SK-N-SH (cell line): ENCODE results near the gene CAPS. TPM values are rescaled to one million over a fixed set of nuclear protein-coding genes. Genes with fewer than 3 reads are reported as not detected.
A peak's percentile ranks its signal among the peaks of the same experiment; 100 is the strongest.

ENCODE experiments used
- CTCF ChIA-PET: fragments of 300-600, 350-600 bp; formaldehyde crosslinking; extraction: SDS; loops from one replicate; lab custom pipeline; 2021; lab: Yijun Ruan, JAX
- POLR2A ChIA-PET: fragments of 350-600 bp; sonication (Branson Sonifier 250); formaldehyde crosslinking; extraction: SDS; loops from one replicate; lab custom pipeline; 2020; ENCODE audit warnings: antibody characterized with exemption, inconsistent platforms; lab: Yijun Ruan, JAX
- DNase-seq: peaks from one replicate; pipeline ENCODE4 v3.0.0; 2012
- H2AFZ ChIP-seq: fragments of 200-600 bp; sonication (generic); 2 replicates; pipeline ENCODE4 v1.8.1; 2016; ENCODE audit warnings: antibody characterized with exemption, mild to moderate bottlenecking, low read depth
- H3F3A ChIP-seq: fragments of 200-600 bp; sonication (generic); replicated peaks from 2 replicates; pipeline ENCODE3; 2016; ENCODE audit warnings: antibody characterized with exemption, mild to moderate bottlenecking; ENCODE audit not compliant: insufficient read depth
- H3K27ac ChIP-seq, 2 experiments: fragments of 200-500 bp in 1 of 2; fragments of 200-600 bp in 1 of 2; sonication (Bioruptor generic) in 1 of 2; sonication (generic), shearing (Covaris generic) in 1 of 2; 2 replicates each; pipeline versions ENCODE4 v1.5.1 to v1.6.1; 2014 to 2016; ENCODE audit warnings: low read depth in 2 of 2, inconsistent platforms in 1 of 2, low read length in 1 of 2, mild to moderate bottlenecking in 1 of 2, mixed read lengths in 1 of 2
- H3K27me3 ChIP-seq: fragments of 200-600 bp; sonication (generic), shearing (Covaris generic); 2 replicates; pipeline ENCODE4 v1.6.1; 2016; ENCODE audit warnings: mixed run types; ENCODE audit not compliant: insufficient read depth
- H3K36me3 ChIP-seq, 2 experiments: fragments of 200-500 bp in 1 of 2; fragments of 200-600 bp in 1 of 2; sonication (Bioruptor generic) in 1 of 2; sonication (generic) in 1 of 2; replicated peaks in 1 of 2; 2 replicates each; pipeline versions ENCODE3 to v1.5.1; 2014 to 2016; ENCODE audit warnings: low read length in 1 of 2, mild to moderate bottlenecking in 1 of 2; ENCODE audit not compliant: insufficient read depth in 2 of 2, control insufficient read depth in 1 of 2
- H3K4me1 ChIP-seq, 2 experiments: fragments of 200-500 bp in 1 of 2; fragments of 200-600 bp in 1 of 2; sonication (Bioruptor generic) in 1 of 2; sonication (generic), shearing (Covaris generic) in 1 of 2; 2 replicates each; pipeline versions ENCODE4 v1.5.1 to v1.6.1; 2014 to 2016; ENCODE audit warnings: low read depth in 1 of 2, low read length in 1 of 2, mixed run types in 1 of 2; ENCODE audit not compliant: insufficient read depth in 2 of 2, control insufficient read depth in 1 of 2
- H3K4me2 ChIP-seq: fragments of 200-600 bp; sonication (generic), shearing (Covaris generic); 2 replicates; pipeline ENCODE4 v1.6.1; 2017; ENCODE audit warnings: mixed run types
- H3K4me3 ChIP-seq, 2 experiments: fragments of 200-500 bp in 1 of 2; fragments of 200-600 bp in 1 of 2; sonication (Bioruptor generic) in 1 of 2; sonication (generic), shearing (Covaris generic) in 1 of 2; 2 replicates each; pipeline versions ENCODE4 v1.5.1 to v1.8.1; 2014 to 2016; ENCODE audit warnings: low read depth in 2 of 2, inconsistent platforms in 1 of 2, low read length in 1 of 2, mild to moderate bottlenecking in 1 of 2, mixed read lengths in 1 of 2, moderate library complexity in 1 of 2
- H3K79me2 ChIP-seq: fragments of 200-600 bp; sonication (generic); 2 replicates; pipeline ENCODE4 v1.8.1; 2017; ENCODE audit warnings: mild to moderate bottlenecking; ENCODE audit not compliant: insufficient read depth
- H3K9ac ChIP-seq: fragments of 200-600 bp; sonication (generic); 2 replicates; pipeline ENCODE4 v1.6.1; 2017; ENCODE audit warnings: mixed run types
- H3K9me2 ChIP-seq: fragments of 200-600 bp; sonication (generic); 2 replicates; pipeline ENCODE4 v1.6.1; 2017; ENCODE audit warnings: mixed run types
- H3K9me3 ChIP-seq: fragments of 200-600 bp; sonication (generic); 2 replicates; pipeline ENCODE4 v1.6.1; 2017; ENCODE audit warnings: mixed run types, mild to moderate bottlenecking, moderate library complexity
- H4K20me1 ChIP-seq: fragments of 200-600 bp; sonication (generic); 2 replicates; pipeline ENCODE4 v1.6.1; 2017; ENCODE audit warnings: mild to moderate bottlenecking, mixed run types; ENCODE audit not compliant: insufficient read depth
- EZH2phosphoT487 ChIP-seq: fragments of 200-600 bp; sonication (generic); IDR thresholded peaks from 2 replicates; pipeline ENCODE4 v1.6.1; 2017; ENCODE audit warnings: low read depth, mixed run types, mild to moderate bottlenecking, antibody characterized with exemption, moderate library complexity, borderline replicate concordance
- FOXJ3 ChIP-seq: sonication (generic); formaldehyde crosslinking; IDR thresholded peaks from 2 replicates; pipeline ENCODE4 v1.5.1; 2020; ENCODE audit warnings: mild to moderate bottlenecking, missing genetic modification reagents
- MXI1 ChIP-seq: IDR thresholded peaks from 2 replicates; pipeline ENCODE4 v1.6.1; 2012; ENCODE audit warnings: mild to moderate bottlenecking, low read depth, low read length, improper control_type of control experiment
- POLR2AphosphoS5 ChIP-seq: IDR thresholded peaks from 2 replicates; pipeline ENCODE4 v1.6.1; 2012; ENCODE audit warnings: low read depth, low read length
- RFX5 ChIP-seq: IDR thresholded peaks from 2 replicates; pipeline ENCODE4 v1.6.1; 2012; ENCODE audit warnings: mild to moderate bottlenecking, improper control_type of control experiment, low read length
- SIN3A ChIP-seq: IDR thresholded peaks from 2 replicates; pipeline ENCODE4 v1.6.1; 2012; ENCODE audit warnings: low read depth, mild to moderate bottlenecking, low read length, moderate library complexity, borderline replicate concordance
- SMC3 ChIP-seq: IDR thresholded peaks from 2 replicates; pipeline ENCODE4 v1.6.1; 2012; ENCODE audit warnings: low read depth, low read length, improper control_type of control experiment
- TCF12 ChIP-seq: IDR thresholded peaks from 2 replicates; pipeline ENCODE4 v1.4.0; 2012
- WGBS: methylation state at CpG from one replicate; pipeline ENCODE4 v1.1.6; 2017; ENCODE audit warnings: low lambda C conversion rate; 5-methylcytosine and 5-hydroxymethylcytosine counted together
- polyA plus RNA-seq, 3 experiments: library from polyadenylated mRNA; depleted of rRNA; stranded (reverse); fragments of >200 nt; gene quantifications; 2 replicates each; pipeline ENCODE4 v1.2.3, GENCODE V29; 2012
- TF ChIP-seq, protein P1 (sequence below): IDR thresholded peaks from 2 replicates; pipeline ENCODE4 v1.4.0; 2012; ENCODE audit warnings: low read depth, borderline replicate concordance
- TF ChIP-seq, protein P2 (sequence below): fragments of 150-350 bp; IDR thresholded peaks from 2 replicates; pipeline ENCODE4 v1.6.1; 2016; ENCODE audit warnings: mild to moderate bottlenecking, low read depth, low read length
- TF ChIP-seq, protein P3 (sequence below): IDR thresholded peaks from 2 replicates; pipeline ENCODE4 v1.6.1; 2012; ENCODE audit warnings: mild to moderate bottlenecking, low read depth, low read length, moderate library complexity

Gene CAPS
- polyA plus RNA-seq, 1 of the 3 experiments (the other 2 are of a cell fraction) = 13.4 TPM

DNA sequence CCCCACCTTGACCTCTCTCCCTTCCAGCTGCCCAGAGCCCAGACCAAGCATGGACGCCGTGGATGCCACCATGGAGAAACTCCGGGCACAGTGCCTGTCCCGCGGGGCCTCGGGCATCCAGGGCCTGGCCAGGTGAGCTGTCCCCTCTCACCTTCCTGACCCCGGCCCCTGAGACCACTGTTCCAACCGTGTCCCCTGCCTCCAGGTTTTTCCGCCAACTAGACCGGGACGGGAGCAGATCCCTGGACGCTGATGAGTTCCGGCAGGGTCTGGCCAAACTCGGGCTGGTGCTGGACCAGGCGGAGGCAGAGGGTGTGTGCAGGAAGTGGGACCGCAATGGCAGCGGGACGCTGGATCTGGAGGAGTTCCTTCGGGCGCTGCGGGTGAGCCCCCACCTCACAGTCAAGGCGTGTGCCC, 312 bp downstream of the CAPS start:
- DNase-seq = no peak
- no peaks in the 10 kb centered on the region for H3F3A ChIP-seq
- peaks cover 4 to 5% of the 10 kb centered on the region in 2 experiments; a peak in 2 of 4 replicates for H3K4me1 ChIP-seq
- whole genome bisulfite sequencing = 84% methylated on average over 16 of the region's 22 CpGs
- peak overlapping the region in 1 of 2 experiments; percentile 32; a peak in 2 of 4 replicates for H3K27ac ChIP-seq
- H2AFZ ChIP-seq = no peak overlapping the region
- H3K27me3 ChIP-seq = no peaks in the 10 kb centered on the region
- H3K9ac ChIP-seq = peak overlapping the region; percentile 31; the same call in 1 of the 2 replicates
- peaks cover 4 to 39% of the 10 kb centered on the region in 2 experiments for H3K36me3 ChIP-seq
- TF ChIP-seq FOXJ3 (CRISPR knock-in tag) (no peak), MXI1 (no peak)
- TF ChIP-seq, protein P1, sequence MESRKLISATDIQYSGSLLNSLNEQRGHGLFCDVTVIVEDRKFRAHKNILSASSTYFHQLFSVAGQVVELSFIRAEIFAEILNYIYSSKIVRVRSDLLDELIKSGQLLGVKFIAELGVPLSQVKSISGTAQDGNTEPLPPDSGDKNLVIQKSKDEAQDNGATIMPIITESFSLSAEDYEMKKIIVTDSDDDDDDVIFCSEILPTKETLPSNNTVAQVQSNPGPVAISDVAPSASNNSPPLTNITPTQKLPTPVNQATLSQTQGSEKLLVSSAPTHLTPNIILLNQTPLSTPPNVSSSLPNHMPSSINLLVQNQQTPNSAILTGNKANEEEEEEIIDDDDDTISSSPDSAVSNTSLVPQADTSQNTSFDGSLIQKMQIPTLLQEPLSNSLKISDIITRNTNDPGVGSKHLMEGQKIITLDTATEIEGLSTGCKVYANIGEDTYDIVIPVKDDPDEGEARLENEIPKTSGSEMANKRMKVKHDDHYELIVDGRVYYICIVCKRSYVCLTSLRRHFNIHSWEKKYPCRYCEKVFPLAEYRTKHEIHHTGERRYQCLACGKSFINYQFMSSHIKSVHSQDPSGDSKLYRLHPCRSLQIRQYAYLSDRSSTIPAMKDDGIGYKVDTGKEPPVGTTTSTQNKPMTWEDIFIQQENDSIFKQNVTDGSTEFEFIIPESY = no peak
- TF ChIP-seq, all 33 proteins: peak for 0
- Histone ChIP-seq H3K4me3 (no peak overlapping the region), H3K4me2 (peak overlapping the region; percentile 26; the same call in 1 of the 2 replicates), H3K9me3 (no peaks in the 10 kb centered on the region), H3K79me2 (no peaks in the 10 kb centered on the region), H3K9me2 (no peaks in the 10 kb centered on the region), H4K20me1 (no peaks in the 10 kb centered on the region)
- CTCF ChIA-PET = interaction anchor here (1.5 kb wide), 1 partner anchor 110 kb away, joined by 3 read pairs; no protein-coding TSS in a partner anchor
- POLR2A ChIA-PET = no interaction called here

DNA sequence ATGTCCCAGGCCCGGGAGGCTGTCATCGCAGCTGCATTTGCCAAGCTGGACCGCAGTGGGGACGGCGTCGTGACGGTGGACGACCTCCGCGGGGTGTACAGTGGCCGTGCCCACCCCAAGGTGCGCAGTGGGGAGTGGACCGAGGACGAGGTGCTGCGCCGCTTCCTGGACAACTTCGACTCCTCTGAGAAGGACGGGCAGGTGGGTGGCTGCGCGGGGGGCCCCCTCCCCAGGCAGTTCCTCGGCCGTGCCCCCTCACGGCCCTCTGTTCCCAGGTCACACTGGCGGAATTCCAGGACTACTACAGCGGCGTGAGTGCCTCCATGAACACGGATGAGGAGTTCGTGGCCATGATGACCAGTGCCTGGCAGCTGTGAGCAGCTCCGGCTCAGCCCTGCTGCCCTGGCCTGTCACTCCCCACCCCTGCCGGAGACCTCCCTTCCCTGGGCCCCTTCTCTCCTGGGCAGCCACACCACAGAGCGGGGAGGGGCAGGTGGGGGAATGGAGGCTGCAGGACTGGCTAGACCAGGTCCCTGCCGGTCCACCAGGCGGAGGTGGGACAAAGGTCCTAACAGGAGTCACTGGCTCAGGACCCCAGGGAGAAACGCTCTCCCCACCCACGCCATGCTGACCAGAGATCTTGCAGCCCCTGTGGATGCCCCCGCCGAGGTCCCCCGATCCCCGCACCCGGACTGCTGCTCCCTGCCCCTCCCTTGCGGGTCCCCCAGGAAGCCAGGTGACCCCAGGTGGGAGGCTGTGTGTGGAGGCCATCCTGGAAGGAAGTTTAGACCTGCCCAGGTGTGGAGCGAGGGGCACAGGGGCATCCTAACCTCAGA, 1.1 kb downstream of the CAPS start:
- no peak overlapping the region for H3K4me2 ChIP-seq
- H4K20me1 ChIP-seq = no peaks in the 10 kb centered on the region
- no peaks in the 10 kb centered on the region for H3K79me2 ChIP-seq
- H2AFZ ChIP-seq = no peak overlapping the region
- H3K4me1 ChIP-seq = peaks cover 4 to 5% of the 10 kb centered on the region in 2 experiments; a peak in 2 of 4 replicates
- no peaks in the 10 kb centered on the region for H3K27me3 ChIP-seq
- no peak overlapping the region for H3K9ac ChIP-seq
- DNase-seq = no peak
- peaks cover 4 to 42% of the 10 kb centered on the region in 2 experiments for H3K36me3 ChIP-seq
- H3K9me2 ChIP-seq = no peaks in the 10 kb centered on the region
- no peak overlapping the region for H3K4me3 ChIP-seq
- CTCF ChIA-PET = interaction anchor here (1.0 to 1.5 kb wide), 2 partner anchors 7 to 111 kb away, joined by 3 read pairs; no protein-coding TSS in a partner anchor
- no peaks in the 10 kb centered on the region for H3F3A ChIP-seq
- no peak overlapping the region for H3K27ac ChIP-seq
- 98% methylated on average over 14 of the region's 42 CpGs for WGBS
- no peaks in the 10 kb centered on the region for H3K9me3 ChIP-seq
- POLR2A ChIA-PET = no interaction called here
- TF ChIP-seq RFX5 (no peak), POLR2AphosphoS5 (no peak), SMC3 (no peak), EZH2phosphoT487 (no peak), SIN3A (no peak), TCF12 (no peak), MXI1 (no peak)
- TF ChIP-seq, protein P2, sequence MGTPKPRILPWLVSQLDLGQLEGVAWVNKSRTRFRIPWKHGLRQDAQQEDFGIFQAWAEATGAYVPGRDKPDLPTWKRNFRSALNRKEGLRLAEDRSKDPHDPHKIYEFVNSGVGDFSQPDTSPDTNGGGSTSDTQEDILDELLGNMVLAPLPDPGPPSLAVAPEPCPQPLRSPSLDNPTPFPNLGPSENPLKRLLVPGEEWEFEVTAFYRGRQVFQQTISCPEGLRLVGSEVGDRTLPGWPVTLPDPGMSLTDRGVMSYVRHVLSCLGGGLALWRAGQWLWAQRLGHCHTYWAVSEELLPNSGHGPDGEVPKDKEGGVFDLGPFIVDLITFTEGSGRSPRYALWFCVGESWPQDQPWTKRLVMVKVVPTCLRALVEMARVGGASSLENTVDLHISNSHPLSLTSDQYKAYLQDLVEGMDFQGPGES = no peak
- TF ChIP-seq, protein P3, sequence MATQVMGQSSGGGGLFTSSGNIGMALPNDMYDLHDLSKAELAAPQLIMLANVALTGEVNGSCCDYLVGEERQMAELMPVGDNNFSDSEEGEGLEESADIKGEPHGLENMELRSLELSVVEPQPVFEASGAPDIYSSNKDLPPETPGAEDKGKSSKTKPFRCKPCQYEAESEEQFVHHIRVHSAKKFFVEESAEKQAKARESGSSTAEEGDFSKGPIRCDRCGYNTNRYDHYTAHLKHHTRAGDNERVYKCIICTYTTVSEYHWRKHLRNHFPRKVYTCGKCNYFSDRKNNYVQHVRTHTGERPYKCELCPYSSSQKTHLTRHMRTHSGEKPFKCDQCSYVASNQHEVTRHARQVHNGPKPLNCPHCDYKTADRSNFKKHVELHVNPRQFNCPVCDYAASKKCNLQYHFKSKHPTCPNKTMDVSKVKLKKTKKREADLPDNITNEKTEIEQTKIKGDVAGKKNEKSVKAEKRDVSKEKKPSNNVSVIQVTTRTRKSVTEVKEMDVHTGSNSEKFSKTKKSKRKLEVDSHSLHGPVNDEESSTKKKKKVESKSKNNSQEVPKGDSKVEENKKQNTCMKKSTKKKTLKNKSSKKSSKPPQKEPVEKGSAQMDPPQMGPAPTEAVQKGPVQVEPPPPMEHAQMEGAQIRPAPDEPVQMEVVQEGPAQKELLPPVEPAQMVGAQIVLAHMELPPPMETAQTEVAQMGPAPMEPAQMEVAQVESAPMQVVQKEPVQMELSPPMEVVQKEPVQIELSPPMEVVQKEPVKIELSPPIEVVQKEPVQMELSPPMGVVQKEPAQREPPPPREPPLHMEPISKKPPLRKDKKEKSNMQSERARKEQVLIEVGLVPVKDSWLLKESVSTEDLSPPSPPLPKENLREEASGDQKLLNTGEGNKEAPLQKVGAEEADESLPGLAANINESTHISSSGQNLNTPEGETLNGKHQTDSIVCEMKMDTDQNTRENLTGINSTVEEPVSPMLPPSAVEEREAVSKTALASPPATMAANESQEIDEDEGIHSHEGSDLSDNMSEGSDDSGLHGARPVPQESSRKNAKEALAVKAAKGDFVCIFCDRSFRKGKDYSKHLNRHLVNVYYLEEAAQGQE = no peak
